ENCODE measurements around the gene KLHL5. TPM values are rescaled to one million over a fixed set of nuclear protein-coding genes. Genes with fewer than 3 reads are reported as not detected.

Gene KLHL5
- total and polyA plus RNA-seq, 2 of the 4 experiments (the other 2 are of a cell fraction): 58.8 to 97.7 TPM

GRCh38 chr4:39054497-39054896, 7.5 kb upstream of the KLHL5 start:
- Histone ChIP-seq H4K91ac (ENCODE audit: insufficient read depth, low read depth, low read length) (no peak overlapping the region), H2BK120ac (ENCODE audit: low read depth, low read length) (no peak overlapping the region), H3K23ac (ENCODE audit: low read depth, low read length) (peak overlapping the region; percentile 59; the same call in 1 of the 2 replicates), H4K20me1 (ENCODE audit: insufficient read depth, low read length) (peaks cover 92% of the 10 kb centered on the region), H2AK9ac (replicated peaks; ENCODE audit: low read depth, low read length, poor library complexity) (no peak overlapping the region), H2BK5ac (ENCODE audit: low read depth, low read length, poor library complexity, severe bottlenecking) (no peak overlapping the region), H3K27ac (ENCODE audit: insufficient read depth, low read length) (no peak overlapping the region), H3K14ac (replicated peaks; ENCODE audit: low read depth, low read length) (peak overlapping the region; percentile 48), H2AK5ac (ENCODE audit: low read depth, low read length) (no peak overlapping the region), H3K9me3 (ENCODE audit: control insufficient read depth, insufficient read depth, low read length) (no peaks in the 10 kb centered on the region), H3K79me1 (ENCODE audit: low read depth in 1 of 2, low read length in 2 of 2) (peaks cover 6 to 60% of the 10 kb centered on the region in 2 experiments; a peak in 3 of 4 replicates), H3K4me3 (ENCODE audit: insufficient read depth, low read depth, low read length) (no peak overlapping the region), H3K18ac (ENCODE audit: low read depth, low read length) (no peak overlapping the region), H3K9me1 (ENCODE audit: insufficient read depth, low read length) (peaks cover 9% of the 10 kb centered on the region), H4K5ac (ENCODE audit: low read depth, low read length) (no peak overlapping the region), H4K8ac (ENCODE audit: low read depth in 2 of 2, low read length in 2 of 2) (no peak overlapping the region; a peak in 1 of 4 replicates), H3K4me2 (ENCODE audit: low read depth, low read length) (no peak overlapping the region), H3K36me3 (ENCODE audit: control insufficient read depth, insufficient read depth, low read length) (peaks cover 2% of the 10 kb centered on the region; the same call in 1 of the 2 replicates), H2BK20ac (ENCODE audit: low read depth, low read length) (no peak overlapping the region), H3K9ac (ENCODE audit: low read depth, low read length) (no peak overlapping the region), H2AFZ (replicated peaks; ENCODE audit: low read length, poor library complexity) (no peak overlapping the region), H3K27me3 (ENCODE audit: control insufficient read depth, insufficient read depth, low read length) (no peaks in the 10 kb centered on the region), H2BK15ac (ENCODE audit: low read depth, low read length) (no peak overlapping the region), H3K56ac (ENCODE audit: extremely low read depth, insufficient read depth, low read length) (no peak overlapping the region), H3K4ac (ENCODE audit: low read depth, low read length) (no peak overlapping the region), H3K4me1 (ENCODE audit: control insufficient read depth, insufficient read depth, low read length) (peaks cover 5% of the 10 kb centered on the region)
- no CpG with 5 or more reads among the region's 3 CpGs for WGBS, 2 experiments (ENCODE audit: extremely low coverage in 2 of 2, insufficient read length in 1 of 2)
- BruUV-seq (replicated peaks): no TSS peak
- no peak for DNase-seq
- dilution Hi-C loops (cut with HindIII; ENCODE audit: low sequenced_read_pairs, unreplicated experiment) (no loop called here), in situ Hi-C loops (cut with MboI; ENCODE audit: low sequenced_read_pairs) (no loop called here), intact Hi-C loops (cut with micrococcal nuclease) (no loop called here)
- ATAC-seq (ENCODE audit: low read depth): peak; percentile 17; the same call in 1 of the 2 replicates
- CTCF ChIA-PET: no interaction called here
- POLR2A ChIA-PET (ENCODE audit: unreplicated experiment): no interaction called here
- TF ChIP-seq BHLHE40 (IDR thresholded peaks at IDR 0.05; ENCODE audit: low read depth, low read length) (no peak), NFE2L2 (IDR thresholded peaks at IDR 0.05; ENCODE audit: low read depth, low read length) (peak; percentile 34; the same call in 1 of the 2 replicates), RCOR1 (IDR thresholded peaks at IDR 0.05; ENCODE audit: insufficient replicate concordance, low read length) (no peak)

Data from IMR-90 (cell line).